ENCODE measurements around the gene UBE2E2. TPM values are rescaled to one million over a fixed set of nuclear protein-coding genes. Genes with fewer than 3 reads are reported as not detected.

The UBE2E2 gene
- total and polyA plus RNA-seq, 2 of the 13 experiments (the other 11 are each of a cell fraction or from before 2014, with no cell fraction given): 0.77 to 1.5 TPM

GRCh38 chr3:23356923-23357322, 153.8 kb downstream of the UBE2E2 start:
- no peaks in the 10 kb centered on the region for H4K20me1 ChIP-seq (ENCODE audit: insufficient read depth, low read length)
- no peaks in the 10 kb centered on the region for H3K9me3 ChIP-seq (ENCODE audit: low read length)
- no peaks in the 10 kb centered on the region for H3K36me3 ChIP-seq (replicated peaks in 1 of 2; ENCODE audit: control insufficient read depth in 1 of 2, insufficient read depth in 2 of 2, low read length in 2 of 2)
- no peaks in the 10 kb centered on the region for H3K4me1 ChIP-seq (ENCODE audit: insufficient read depth, low read length)
- no TSS peak for BruUV-seq (replicated peaks)
- ChIA-PET CTCF (ENCODE audit: low intra/inter-chr PET ratio, low total read pairs) (no interaction called here), POLR2A (no interaction called here)
- H3K9ac ChIP-seq (ENCODE audit: insufficient read depth, low read depth, low read length): no peak overlapping the region
- no peaks in the 10 kb centered on the region for H3K27me3 ChIP-seq (ENCODE audit: control insufficient read depth in 1 of 2, insufficient read depth in 2 of 2, low read length in 2 of 2)
- H3K4me2 ChIP-seq (ENCODE audit: low read depth, low read length): no peak overlapping the region
- H2AFZ ChIP-seq (ENCODE audit: low read length): no peak overlapping the region
- in situ Hi-C loops (cut with HindIII; ENCODE audit: extremely low pct_ligation_motif_present, low pct_unique_long_range_greater_than_20kb) (no loop called here), intact Hi-C loops (cut with micrococcal nuclease; ENCODE audit: unreplicated experiment) (no loop called here)
- WGBS (ENCODE audit: low lambda C conversion rate): 19% methylated on average over 3 of the region's 3 CpGs
- no peak overlapping the region for H3K4me3 ChIP-seq (replicated peaks in 1 of 3; ENCODE audit: insufficient read depth in 1 of 3, low read depth in 2 of 3, low read length in 3 of 3)
- no peak for DNase-seq (ENCODE audit: low spot score)
- no peak for FAIRE-seq
- H3K79me2 ChIP-seq (ENCODE audit: insufficient read depth, low read length): no peaks in the 10 kb centered on the region
- H3K27ac ChIP-seq (ENCODE audit: extremely low read length, insufficient read depth, low read length): no peak overlapping the region
- ATAC-seq: no peak
- TF ChIP-seq RBAK (CRISPR knock-in tag; IDR thresholded peaks at IDR 0.05) (no peak), POGK (CRISPR knock-in tag; conservative IDR thresholded peaks at IDR 0.05) (no peak), ZNF446 (CRISPR knock-in tag; IDR thresholded peaks at IDR 0.05) (no peak), KAT8 (CRISPR knock-in tag; IDR thresholded peaks at IDR 0.05) (no peak), BHLHE40 (IDR thresholded peaks at IDR 0.05; ENCODE audit: low read length) (no peak), ZFAT (CRISPR knock-in tag; conservative IDR thresholded peaks at IDR 0.05) (no peak), ZNF703 (CRISPR knock-in tag; IDR thresholded peaks at IDR 0.05; ENCODE audit: borderline replicate concordance) (no peak), SKI (IDR thresholded peaks at IDR 0.05; ENCODE audit: partially characterized antibody) (no peak), CEBPB (IDR thresholded peaks at IDR 0.05; ENCODE audit: borderline replicate concordance, low read depth, low read length) (no peak), SRSF4 (IDR thresholded peaks at IDR 0.05; ENCODE audit: low read depth, low read length, poor library complexity, severe bottlenecking) (no peak), CBX1 (IDR thresholded peaks at IDR 0.05; ENCODE audit: low read depth) (no peak), ZNF232 (CRISPR knock-in tag; IDR thresholded peaks at IDR 0.05; ENCODE audit: borderline replicate concordance) (no peak), ZFP82 (CRISPR knock-in tag; IDR thresholded peaks at IDR 0.05; ENCODE audit: borderline replicate concordance) (no peak), NFYB (CRISPR knock-in tag; IDR thresholded peaks at IDR 0.05) (no peak), ZNF878 (CRISPR knock-in tag; IDR thresholded peaks at IDR 0.05) (no peak), KMT2B (CRISPR knock-in tag; IDR thresholded peaks at IDR 0.05) (no peak)
- TF ChIP-seq, protein P1, sequence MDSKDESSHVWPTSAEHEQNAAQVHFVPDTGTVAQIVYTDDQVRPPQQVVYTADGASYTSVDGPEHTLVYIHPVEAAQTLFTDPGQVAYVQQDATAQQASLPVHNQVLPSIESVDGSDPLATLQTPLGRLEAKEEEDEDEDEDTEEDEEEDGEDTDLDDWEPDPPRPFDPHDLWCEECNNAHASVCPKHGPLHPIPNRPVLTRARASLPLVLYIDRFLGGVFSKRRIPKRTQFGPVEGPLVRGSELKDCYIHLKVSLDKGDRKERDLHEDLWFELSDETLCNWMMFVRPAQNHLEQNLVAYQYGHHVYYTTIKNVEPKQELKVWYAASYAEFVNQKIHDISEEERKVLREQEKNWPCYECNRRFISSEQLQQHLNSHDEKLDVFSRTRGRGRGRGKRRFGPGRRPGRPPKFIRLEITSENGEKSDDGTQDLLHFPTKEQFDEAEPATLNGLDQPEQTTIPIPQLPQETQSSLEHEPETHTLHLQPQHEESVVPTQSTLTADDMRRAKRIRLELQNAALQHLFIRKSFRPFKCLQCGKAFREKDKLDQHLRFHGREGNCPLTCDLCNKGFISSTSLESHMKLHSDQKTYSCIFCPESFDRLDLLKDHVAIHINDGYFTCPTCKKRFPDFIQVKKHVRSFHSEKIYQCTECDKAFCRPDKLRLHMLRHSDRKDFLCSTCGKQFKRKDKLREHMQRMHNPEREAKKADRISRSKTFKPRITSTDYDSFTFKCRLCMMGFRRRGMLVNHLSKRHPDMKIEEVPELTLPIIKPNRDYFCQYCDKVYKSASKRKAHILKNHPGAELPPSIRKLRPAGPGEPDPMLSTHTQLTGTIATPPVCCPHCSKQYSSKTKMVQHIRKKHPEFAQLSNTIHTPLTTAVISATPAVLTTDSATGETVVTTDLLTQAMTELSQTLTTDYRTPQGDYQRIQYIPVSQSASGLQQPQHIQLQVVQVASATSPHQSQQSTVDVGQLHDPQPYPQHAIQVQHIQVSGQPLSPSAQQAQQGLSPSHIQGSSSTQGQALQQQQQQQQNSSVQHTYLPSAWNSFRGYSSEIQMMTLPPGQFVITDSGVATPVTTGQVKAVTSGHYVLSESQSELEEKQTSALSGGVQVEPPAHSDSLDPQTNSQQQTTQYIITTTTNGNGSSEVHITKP (CRISPR knock-in tag; IDR thresholded peaks at IDR 0.05; ENCODE audit: low read depth): no peak
- TF ChIP-seq, protein P2, sequence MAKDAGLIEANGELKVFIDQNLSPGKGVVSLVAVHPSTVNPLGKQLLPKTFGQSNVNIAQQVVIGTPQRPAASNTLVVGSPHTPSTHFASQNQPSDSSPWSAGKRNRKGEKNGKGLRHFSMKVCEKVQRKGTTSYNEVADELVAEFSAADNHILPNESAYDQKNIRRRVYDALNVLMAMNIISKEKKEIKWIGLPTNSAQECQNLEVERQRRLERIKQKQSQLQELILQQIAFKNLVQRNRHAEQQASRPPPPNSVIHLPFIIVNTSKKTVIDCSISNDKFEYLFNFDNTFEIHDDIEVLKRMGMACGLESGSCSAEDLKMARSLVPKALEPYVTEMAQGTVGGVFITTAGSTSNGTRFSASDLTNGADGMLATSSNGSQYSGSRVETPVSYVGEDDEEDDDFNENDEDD (CRISPR knock-in tag; IDR thresholded peaks at IDR 0.05; ENCODE audit: borderline replicate concordance): no peak

Data from HepG2 (cell line).